NCI-H1048 (cell line): ENCODE measurements around the gene ICAM3.
"Not testable (repeated sequence)": the region's sequence is repeated elsewhere in the genome, so short reads cannot be mapped to it uniquely, and the experiment has no call there.

Experiments used
- DNase-seq: peaks from one replicate; lab custom pipeline; 2025; lab: John Stamatoyannopoulos, UW

ICAM3 gene

GRCh38 chr19:10339380-10339960 lies at the start of gene ICAM3:
Gene ICAM3, minus strand, starts transcription at chr19:10339624. Its CDS starts 10 bp downstream, at chr19:10339614.
- DNase-seq, result no peak

DNA sequence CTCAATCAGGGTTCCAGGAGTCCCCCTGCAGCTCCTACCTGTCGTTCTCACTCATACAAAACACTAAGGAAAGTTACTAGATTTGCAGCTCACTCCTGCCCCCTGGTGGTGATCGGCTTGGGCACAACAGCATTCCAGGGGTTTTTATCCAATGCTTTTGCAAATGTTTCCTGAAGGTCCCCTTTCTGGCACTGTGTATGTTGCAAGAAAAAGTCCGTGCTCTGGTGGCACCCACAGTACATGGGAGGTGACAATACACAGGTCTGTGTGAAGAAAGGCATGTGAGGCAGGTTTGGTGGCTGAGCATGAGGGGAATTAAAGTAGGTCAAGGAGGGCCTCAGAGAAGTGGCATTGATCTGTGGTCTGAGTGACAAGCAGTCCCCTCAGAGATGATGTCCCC lies 49.5 kb upstream of the ICAM3 start:
- DNase-seq, result peak; percentile 67

GRCh38 chr19:10384580-10384979 lies 45.2 kb upstream of the ICAM3 start:
- DNase-seq, result no peak

GRCh38 chr19:10383223-10383499 lies 43.7 kb upstream of the ICAM3 start:
- DNase-seq, result not testable (repeated sequence)

DNA sequence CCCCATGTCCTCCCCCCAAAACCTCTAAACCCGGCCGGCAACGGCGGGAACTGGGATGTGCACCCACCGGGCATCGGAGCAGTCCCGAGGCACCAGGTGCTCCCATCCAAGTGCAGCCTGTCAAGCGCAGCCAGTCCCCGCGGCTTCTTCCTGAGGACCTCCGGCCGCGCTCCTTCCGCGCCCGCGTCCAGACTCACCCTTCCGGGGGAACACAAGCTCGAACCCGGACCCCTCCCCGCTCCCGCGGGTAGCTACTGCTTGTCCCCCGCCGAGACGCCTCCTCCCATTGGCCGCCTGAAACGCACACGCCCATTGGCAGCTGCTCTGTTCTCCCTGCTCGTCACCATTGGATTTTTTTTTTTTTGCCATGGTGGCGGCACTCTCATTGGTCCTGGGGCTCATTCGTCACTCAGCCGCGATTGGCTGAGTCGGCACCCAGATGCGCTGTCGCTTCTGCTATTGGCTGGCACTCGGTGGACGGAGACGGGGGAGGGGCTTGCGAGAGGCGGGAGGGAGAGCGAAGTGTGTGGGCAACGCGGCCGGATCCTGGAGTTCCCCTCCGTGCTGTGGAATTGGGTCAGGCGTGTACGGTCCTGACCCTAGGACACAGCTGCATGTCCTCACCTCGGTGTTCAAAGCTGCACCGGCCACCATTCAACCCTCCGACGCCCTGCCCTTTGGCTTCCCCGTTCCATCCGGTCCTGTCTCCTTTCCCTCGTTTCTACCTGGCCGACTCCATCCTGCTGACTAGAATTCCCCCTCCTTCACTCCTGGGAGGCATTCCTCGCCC lies 41.1 kb upstream of the ICAM3 start, which contains the start of gene TYK2:
Gene TYK2, minus strand, starts transcription at position 260 of the 790 bp plus-strand sequence. CDS start 2,166 bp downstream, outside the sequence.
- DNase-seq, result peak; percentile 94

- DNase-seq, result no peak
Measured at GRCh38 chr19:10379880-10380312, 40.5 kb upstream of the ICAM3 start.

- DNase-seq, result no peak
Measured at GRCh38 chr19:10378124-10378523, 38.7 kb upstream of the ICAM3 start.

DNA sequence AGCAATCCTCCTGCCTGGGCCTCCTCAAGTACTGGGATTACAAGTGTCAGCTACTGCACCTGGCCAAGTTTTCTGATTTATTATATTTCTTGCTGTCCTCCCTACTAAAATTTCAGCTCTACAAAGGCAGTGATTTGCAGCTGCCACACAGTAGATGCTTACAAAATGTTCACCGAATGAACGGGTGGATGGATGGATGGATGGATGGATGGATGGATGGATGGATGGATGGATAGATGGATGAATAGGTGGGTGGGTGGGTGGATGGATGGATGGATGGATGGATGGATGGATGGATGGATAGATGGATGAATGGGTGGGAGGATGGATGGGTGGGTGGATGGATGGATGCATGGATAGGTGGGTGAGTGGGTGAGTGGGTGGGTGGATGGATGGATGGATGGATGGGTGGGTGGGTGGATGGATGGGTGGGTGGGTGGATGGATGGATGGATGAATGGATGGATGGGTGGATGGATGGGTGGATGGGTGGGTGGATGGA lies 37.8 kb upstream of the ICAM3 start:
- DNase-seq, result not testable (repeated sequence)

GRCh38 chr19:10374931-10375330 lies 35.5 kb upstream of the ICAM3 start:
- no peak for DNase-seq

GRCh38 chr19:10372690-10373089 lies 33.3 kb upstream of the ICAM3 start:
- no peak for DNase-seq

DNA sequence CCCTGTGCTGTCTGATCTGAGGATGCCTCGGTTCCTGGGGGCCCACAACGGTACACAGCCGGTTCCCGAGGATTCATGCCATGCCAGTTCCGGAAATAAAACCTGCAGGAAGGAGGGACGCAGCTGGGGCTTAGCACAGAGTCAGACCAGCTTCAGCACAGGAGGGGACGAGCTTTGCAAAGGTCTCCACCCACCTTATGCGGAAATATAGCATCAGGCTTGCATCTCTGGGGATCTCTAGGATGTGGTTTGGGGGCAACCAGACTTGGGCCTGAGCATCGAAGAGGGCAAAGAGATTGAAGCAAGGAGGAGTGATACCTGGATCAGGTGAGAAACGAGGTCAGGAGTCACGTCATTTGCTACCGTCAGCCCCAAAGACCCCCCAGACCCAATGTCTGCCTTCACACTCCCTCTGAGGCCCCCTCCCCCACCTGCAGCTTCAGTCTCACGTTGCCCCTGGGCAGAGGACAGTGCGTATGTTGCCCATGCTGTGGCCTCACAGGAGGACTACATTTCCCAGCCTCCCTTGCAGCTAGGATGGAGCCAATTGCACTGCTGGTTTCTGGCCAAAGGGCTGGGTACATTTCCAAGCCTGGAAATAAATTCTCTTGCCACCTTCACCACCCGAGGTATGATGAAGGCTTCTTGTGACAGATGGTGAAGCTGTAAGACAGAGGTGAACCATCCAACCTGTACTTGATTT lies 28.8 kb upstream of the ICAM3 start:
- DNase-seq, result no peak

- not testable (repeated sequence) for DNase-seq
Measured at GRCh38 chr19:10366950-10367512, 27.6 kb upstream of the ICAM3 start.

GRCh38 chr19:10365518-10365917 lies 26.1 kb upstream of the ICAM3 start:
- no peak for DNase-seq

DNA sequence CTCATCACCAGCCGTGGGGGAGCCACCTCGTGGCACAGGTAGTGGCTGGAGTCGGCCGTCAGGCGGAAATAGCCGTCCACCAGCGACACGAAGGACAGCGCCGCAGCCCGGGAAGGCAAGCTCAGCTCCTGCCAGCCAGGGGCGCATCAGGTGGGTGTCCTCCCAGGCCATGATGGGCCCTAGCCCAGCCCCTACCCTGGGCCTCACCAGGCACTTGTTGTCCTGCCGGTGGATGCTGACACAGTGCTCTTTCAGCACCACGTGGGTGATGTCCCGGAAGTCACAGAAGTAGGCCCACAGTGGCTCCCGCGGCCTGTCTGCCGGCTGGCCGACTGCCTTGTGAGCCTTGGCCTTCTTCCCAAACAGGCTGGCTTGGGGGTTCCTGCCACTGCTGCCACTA lies 25.2 kb upstream of the ICAM3 start:
- DNase-seq, result no peak

- no peak for DNase-seq
Measured at GRCh38 chr19:10363789-10364281, 24.4 kb upstream of the ICAM3 start.

GRCh38 chr19:10362259-10362658 lies 22.8 kb upstream of the ICAM3 start:
- DNase-seq, result no peak

DNA sequence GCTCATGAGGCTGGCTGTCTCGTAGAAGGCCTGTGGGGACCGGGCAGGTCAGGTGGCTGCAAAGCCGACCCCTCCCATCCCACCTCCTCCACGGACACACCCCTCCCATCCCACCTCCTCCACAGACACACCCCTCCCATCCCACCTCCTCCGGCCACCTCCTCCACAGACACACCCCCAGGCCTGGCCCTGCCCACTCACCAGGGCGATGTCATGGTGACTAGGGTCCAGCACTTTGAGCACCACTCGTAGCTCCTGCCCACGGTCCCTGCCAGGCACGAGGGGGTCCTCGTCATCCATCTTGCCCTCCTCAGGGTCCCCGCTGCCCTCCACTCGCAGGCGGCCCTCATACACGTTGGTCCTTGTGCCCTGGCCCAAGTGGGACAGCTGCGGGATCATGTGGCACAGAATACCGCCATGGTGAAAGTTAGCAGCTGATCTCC lies 22.2 kb upstream of the ICAM3 start:
- no peak for DNase-seq

GRCh38 chr19:10356431-10356830 lies 17.0 kb upstream of the ICAM3 start:
- DNase-seq, result no peak

DNA sequence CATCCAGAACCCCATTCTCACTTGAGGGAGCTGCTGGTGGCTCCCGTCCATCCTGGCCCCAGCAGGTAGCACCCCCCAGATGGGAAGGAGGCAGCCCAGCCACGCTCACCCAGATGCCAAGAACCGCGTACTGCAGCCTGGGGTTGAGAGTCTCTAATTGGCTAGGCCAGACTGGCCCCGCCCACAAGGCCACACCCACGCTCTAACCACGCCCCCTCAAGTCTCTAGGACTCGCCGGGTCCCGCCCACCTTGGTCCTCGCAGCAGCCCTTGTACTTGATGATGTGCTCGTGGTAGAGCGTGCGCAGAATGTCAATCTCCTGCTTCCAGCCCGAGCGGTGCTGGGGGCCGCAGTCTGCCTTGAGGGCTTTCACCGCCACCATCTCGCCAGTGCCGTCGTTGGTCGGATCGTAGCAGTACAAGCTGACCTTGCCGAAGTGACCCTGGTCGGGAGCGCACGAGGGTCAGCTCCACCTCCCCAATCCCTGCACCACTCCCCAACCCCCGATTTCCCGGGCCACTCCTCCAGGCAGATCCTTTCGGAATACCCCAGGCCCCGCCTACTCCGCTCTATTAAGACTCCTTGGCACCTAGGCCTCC lies 14.5 kb upstream of the ICAM3 start:
- DNase-seq, result peak; percentile 55

DNA sequence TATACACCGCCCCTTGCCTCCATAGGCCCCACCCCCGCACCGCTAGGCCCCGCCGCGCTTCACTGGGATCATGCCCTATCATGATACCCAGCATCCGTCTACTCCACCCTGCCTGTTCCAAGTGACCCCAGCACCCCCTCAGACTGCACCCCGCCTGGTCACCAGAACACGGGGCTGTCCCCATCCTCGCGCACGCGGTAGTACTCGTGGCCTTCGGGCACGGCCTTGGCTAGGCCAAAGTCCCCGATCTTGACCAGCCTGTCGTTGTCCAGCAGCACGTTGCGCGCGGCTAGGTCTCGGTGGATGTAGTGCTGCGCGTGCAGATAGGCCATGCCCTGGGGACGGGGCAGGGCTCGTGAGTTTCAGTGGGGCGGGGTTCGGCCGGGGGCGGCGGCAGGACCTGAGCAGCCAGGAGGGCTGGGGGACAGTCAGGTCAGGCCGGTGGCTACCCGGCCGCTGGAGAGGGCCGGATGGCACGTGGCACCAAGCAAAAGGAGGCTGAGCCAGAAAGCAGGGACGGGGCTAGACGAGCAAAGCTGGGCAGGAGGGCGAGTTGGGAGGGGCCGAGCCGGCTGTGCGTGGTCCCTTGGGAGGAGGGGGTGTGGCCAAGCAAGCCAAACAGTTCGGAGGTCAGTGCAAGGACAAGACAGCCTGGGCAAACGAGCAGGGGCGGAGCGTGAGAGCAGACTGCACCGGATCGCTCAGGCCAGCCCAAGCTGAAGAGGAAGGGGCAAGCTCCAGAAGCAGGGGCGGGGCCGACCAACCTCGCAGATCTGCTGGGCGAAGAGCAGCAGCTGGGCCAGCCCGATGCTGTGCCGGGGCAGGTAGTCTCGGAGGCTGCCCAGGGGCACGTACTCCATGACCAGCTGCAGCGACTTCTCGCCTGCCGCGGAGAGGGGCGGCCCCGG lies 13.6 kb upstream of the ICAM3 start:
- no peak for DNase-seq

GRCh38 chr19:10346509-10346908 lies 7.1 kb upstream of the ICAM3 start:
- DNase-seq, result no peak
